ENCODE results near the gene FTHL17.

The FTHL17 gene

DNA sequence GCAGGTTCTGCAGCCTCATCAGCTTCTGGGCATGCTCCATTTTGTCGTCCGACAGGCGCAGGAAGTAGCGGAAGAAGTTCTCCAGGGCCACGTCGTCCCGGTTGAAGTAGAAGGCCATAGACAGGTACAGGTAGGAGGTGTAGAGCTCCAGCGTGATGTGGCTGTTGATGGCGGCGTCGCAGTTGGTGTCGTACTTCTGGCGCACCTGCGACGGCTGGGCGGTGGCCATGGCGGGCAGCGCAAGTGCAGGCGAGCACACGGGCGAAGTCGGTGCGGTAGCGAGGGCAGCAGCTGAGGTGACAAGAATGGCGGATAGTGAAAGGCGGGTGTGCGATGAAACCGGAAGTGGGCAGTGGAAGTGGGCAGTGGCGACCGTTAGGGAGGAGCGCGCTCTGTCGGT lies at the start of gene FTHL17:
Gene FTHL17, minus strand, starts transcription at position 317 of the 400 bp plus-strand sequence. Its CDS starts 88 bp downstream, at position 229.
- H3K4me1 ChIP-seq (ENCODE audit: insufficient read depth, low read length), result peaks cover 2% of the 10 kb centered on the region; the same call in 1 of the 2 replicates
- H3K9ac ChIP-seq (ENCODE audit: low read depth, low read length), result no peak within 1 kb of the TSS
- no peaks in the 10 kb centered on the region for H3K9me3 ChIP-seq (ENCODE audit: control insufficient read depth, insufficient read depth, low read length)
- no peaks in the 10 kb centered on the region for H3K36me3 ChIP-seq (ENCODE audit: insufficient read depth, low read length)

DNA sequence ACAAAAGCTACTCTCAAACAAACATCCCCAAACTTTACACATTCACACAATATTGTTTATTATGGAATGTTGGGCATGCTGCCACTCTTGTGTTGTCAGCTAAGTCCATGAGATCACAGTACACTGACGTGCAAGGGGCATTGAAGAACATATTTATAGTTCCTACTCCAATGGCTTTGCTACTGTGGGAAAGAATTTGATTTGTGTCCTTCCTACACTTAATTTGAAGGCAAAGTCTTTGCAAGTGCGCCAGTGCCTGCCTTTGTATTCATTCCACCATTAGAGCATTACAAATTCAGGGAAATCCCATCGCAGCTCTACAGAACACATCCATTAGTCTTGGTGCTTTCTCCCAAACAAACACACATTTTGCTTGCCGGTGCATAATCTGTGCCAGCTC lies 45.4 kb upstream of the FTHL17 start:
- no peaks in the 10 kb centered on the region for H3K36me3 ChIP-seq (ENCODE audit: insufficient read depth, low read length)
- no peaks in the 10 kb centered on the region for H3K4me1 ChIP-seq (ENCODE audit: insufficient read depth, low read length)
- H3K9me3 ChIP-seq (ENCODE audit: control insufficient read depth, insufficient read depth, low read length), result no peaks in the 10 kb centered on the region
- no peak overlapping the region for H3K9ac ChIP-seq (ENCODE audit: low read depth, low read length)

DNA sequence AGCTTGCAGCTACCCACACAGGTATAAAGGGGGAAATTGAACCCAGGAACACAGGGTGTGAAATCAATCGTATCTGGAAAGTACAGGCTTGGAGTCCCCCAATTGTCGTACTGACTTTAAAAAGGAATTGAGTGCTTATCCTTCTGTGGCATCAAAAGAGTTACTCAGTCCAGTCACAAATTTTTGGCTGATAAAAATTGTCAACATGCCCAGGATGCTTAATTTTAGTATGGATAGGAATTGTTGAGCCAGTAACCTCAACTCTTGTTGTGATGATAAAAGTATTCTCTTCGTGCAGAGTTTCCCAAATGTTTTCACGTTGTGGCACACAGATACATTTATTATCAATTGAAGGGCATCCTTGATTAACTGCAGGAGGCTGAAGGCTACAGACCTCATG lies 43.6 kb upstream of the FTHL17 start:
- Histone ChIP-seq H3K9ac (ENCODE audit: low read depth, low read length) (no peak overlapping the region), H3K36me3 (ENCODE audit: insufficient read depth, low read length) (no peaks in the 10 kb centered on the region), H3K4me1 (ENCODE audit: insufficient read depth, low read length) (no peaks in the 10 kb centered on the region), H3K9me3 (ENCODE audit: control insufficient read depth, insufficient read depth, low read length) (no peaks in the 10 kb centered on the region)

DNA sequence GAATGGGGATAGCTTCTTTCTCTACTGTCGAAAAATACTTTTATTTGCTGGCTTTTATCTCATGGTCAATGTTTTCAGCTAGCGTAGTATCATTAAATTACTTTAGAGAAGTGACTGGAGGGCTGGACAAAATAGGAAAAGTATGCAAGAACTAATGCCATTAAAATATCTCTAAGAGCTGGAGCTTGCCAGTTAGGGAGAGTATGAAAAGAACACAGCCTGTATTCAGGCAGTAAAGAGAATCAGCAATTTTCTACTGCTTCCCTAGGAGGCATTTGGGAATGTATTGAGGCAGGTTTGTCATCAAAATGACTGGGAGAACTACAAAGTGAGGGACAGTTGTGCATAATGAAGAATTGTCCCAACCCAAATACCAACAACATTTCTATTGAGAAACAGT lies 43.0 kb upstream of the FTHL17 start:
- Histone ChIP-seq H3K4me1 (ENCODE audit: insufficient read depth, low read length) (no peaks in the 10 kb centered on the region), H3K9me3 (ENCODE audit: control insufficient read depth, insufficient read depth, low read length) (no peaks in the 10 kb centered on the region; the same call in 1 of the 2 replicates), H3K36me3 (ENCODE audit: insufficient read depth, low read length) (no peaks in the 10 kb centered on the region), H3K9ac (ENCODE audit: low read depth, low read length) (no peak overlapping the region)

DNA sequence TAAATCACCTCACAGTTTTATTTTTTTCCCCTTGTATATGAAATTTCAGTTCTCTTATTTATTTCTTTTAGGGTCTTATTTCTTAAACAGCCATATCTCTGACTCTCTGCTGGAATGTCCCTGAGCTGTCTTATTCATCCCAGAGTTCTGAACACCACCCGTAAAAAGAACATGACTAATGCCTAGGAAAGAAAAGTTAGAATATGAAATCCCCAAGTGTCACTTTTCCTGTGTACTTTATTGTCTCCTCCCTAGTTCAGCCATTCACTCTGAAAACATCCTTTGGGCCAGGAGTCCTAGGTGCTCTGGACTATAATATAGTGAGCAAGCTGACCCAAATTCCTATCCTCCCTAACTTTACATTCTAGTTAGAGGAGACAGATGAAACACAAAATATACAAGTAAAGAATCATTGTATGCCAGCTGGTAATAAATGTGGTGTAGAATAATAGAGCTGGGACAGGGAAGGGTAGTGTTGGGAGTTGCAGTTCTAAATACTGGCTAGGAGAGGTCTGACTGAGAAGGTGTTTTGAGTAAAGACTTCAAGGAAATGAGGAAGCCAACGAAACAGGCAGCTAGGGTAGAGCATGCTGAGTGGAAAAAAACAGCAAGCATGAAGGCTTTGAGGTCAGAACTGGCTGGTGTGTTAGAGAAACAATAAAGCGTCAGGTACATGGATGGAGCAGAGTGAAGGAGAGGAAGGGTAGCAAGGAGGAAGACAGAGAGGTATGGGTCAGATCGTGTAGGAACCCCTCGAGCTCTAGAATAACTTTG lies 40.6 kb upstream of the FTHL17 start:
- H3K9ac ChIP-seq (ENCODE audit: low read depth, low read length), result no peak overlapping the region
- no peaks in the 10 kb centered on the region for H3K4me1 ChIP-seq (ENCODE audit: insufficient read depth, low read length)
- H3K36me3 ChIP-seq (ENCODE audit: insufficient read depth, low read length), result no peaks in the 10 kb centered on the region
- no peaks in the 10 kb centered on the region; the same call in 1 of the 2 replicates for H3K9me3 ChIP-seq (ENCODE audit: control insufficient read depth, insufficient read depth, low read length)

DNA sequence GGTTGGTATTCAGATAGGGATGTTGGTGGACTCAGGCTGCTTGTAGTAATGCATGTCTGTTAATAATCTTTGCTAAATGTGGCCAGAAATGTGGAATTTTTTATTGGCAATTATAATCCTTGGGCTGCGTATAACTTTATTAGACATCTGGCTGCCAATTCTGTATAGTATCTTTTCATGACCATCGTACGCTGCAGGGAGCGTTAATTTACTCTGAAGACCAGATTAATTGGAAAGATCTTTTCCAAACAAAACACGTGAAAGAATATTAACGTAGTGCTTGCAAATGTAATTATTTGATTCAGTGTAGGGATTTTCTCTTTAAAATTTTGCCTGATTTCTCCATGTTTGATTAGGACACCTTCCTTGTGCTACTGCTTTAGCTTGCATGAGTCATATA lies 38.8 kb upstream of the FTHL17 start:
- Histone ChIP-seq H3K9ac (ENCODE audit: low read depth, low read length) (no peak overlapping the region), H3K4me1 (ENCODE audit: insufficient read depth, low read length) (no peaks in the 10 kb centered on the region), H3K36me3 (ENCODE audit: insufficient read depth, low read length) (no peaks in the 10 kb centered on the region), H3K9me3 (ENCODE audit: control insufficient read depth, insufficient read depth, low read length) (no peaks in the 10 kb centered on the region; the same call in 1 of the 2 replicates)

DNA sequence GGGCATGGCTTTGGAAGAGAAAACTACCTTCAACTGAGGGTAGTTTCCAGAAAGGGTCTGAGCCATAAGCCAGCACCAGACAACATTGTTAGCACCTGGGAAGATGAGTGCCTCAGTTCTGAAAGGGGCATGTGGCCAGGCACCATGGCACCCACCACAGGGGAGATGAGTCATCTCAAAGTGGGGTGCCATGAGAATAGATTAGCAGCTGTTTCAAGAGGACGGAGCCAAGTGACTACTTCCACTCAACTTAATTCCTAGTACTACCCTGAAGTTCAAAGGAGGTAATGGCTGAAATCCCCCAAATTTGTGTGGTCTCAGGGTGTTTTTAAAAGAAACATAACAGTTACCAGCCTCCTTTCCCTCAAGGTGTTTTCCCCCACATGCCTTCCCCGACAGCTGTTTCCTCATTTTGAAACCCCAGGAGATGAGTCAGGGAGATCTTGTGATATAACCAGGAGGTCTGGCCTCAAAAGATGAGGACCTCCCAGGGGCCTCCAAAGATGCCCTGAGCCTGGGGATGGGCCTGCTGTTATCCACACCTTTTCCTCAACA lies 27.8 kb upstream of the FTHL17 start:
- H3K36me3 ChIP-seq (ENCODE audit: insufficient read depth, low read length), result no peaks in the 10 kb centered on the region
- no peaks in the 10 kb centered on the region for H3K9me3 ChIP-seq (ENCODE audit: control insufficient read depth, insufficient read depth, low read length)
- H3K4me1 ChIP-seq (ENCODE audit: insufficient read depth, low read length), result no peaks in the 10 kb centered on the region
- no peak overlapping the region for H3K9ac ChIP-seq (ENCODE audit: low read depth, low read length)

DNA sequence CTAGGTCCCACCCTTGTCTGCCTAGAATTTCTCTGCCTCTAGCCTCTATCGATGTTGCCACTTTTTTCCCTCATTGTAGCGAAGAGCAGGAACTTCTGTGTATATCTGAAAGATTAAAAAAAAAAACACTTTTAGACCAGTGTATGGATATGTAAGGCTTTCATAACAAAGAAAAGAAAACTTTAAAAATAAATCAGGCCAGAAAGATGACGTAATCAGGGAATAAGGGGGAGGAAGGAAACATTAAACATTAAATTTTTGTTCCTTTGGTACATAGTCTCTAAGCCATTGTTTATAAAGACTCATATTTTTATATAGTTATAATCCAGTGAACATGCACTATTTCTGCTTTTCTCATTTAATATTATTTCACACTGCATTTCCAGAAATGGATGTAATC lies 26.2 kb upstream of the FTHL17 start:
- Histone ChIP-seq H3K9me3 (ENCODE audit: control insufficient read depth, insufficient read depth, low read length) (no peaks in the 10 kb centered on the region), H3K4me1 (ENCODE audit: insufficient read depth, low read length) (no peaks in the 10 kb centered on the region), H3K9ac (ENCODE audit: low read depth, low read length) (no peak overlapping the region), H3K36me3 (ENCODE audit: insufficient read depth, low read length) (no peaks in the 10 kb centered on the region)

DNA sequence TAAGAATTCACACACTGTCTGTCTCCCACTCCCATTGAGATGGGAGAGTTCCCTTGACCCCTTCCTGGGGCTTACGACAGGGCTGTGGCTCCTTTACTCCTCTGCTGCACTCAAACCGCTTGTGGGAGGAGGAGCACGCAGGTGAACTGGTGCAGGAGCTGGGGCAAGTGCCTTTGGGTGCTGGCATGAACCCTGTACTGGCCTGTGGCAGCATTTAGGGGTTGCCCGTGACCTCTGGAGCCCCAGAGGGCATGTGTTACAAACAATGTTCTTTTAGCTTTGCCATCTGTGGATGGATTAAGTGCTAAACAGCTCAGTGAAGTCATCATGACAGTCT lies 21.8 kb upstream of the FTHL17 start:
- no peaks in the 10 kb centered on the region for H3K4me1 ChIP-seq (ENCODE audit: insufficient read depth, low read length)
- H3K9ac ChIP-seq (ENCODE audit: low read depth, low read length), result no peak overlapping the region
- H3K9me3 ChIP-seq (ENCODE audit: control insufficient read depth, insufficient read depth, low read length), result no peaks in the 10 kb centered on the region

DNA sequence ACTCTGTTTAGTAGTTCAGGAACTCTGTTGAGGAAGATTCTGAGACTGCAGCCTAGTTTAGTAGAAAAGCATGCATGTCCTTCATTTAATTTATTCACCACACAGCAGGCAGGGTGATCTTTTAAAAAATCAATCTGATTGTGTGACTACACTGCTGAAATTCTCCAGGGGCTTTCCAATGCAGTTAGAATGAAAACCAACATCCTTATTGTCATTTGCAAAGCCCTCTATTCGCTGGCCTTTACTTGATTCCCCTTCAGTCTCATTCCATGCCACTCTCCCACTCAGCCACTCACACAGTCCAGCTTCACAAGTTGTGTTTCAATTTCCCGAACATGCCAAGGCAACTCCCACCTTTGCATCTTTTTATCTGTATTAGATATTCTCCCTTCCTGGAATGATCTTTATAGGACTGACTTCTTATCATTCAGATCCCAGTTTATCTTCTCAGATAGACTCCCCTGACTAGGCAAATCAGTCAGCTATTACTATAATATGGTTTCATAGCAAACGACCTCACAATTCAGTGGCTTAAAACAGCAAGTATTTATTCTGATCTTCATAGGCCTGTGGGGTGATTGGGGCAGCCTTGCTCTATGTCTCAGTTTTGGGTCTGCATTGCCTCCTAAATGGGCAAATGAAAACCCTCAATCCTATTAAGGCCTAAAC lies 21.3 kb upstream of the FTHL17 start:
- H3K36me3 ChIP-seq (ENCODE audit: insufficient read depth, low read length), result no peaks in the 10 kb centered on the region
- H3K9ac ChIP-seq (ENCODE audit: low read depth, low read length), result no peak overlapping the region
- no peaks in the 10 kb centered on the region for H3K4me1 ChIP-seq (ENCODE audit: insufficient read depth, low read length)
- no peaks in the 10 kb centered on the region for H3K9me3 ChIP-seq (ENCODE audit: control insufficient read depth, insufficient read depth, low read length)

More for the DNA sequence above, 21.8 kb upstream of the FTHL17 start:
- H3K36me3 ChIP-seq (ENCODE audit: insufficient read depth, low read length), result no peaks in the 10 kb centered on the region

DNA sequence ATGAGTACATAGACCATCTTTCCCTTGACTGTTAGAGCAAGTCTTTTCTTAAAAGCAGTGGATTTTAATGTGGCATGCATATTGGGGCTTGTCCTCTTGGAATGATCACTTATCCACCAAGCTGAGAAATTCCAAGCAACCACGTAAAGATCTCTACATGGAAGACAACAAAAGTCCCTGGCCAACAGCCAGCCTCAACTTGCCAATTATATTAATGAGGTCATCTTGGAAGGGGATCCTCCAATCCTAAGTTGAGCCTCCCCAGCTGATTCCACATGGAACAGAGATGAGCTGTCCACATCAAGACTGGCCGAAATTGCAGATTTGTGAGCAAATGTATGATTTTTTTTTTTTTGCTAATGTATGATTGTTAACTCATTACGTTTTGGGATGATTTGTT lies 20.6 kb upstream of the FTHL17 start:
- Histone ChIP-seq H3K36me3 (ENCODE audit: insufficient read depth, low read length) (no peaks in the 10 kb centered on the region), H3K9me3 (ENCODE audit: control insufficient read depth, insufficient read depth, low read length) (no peaks in the 10 kb centered on the region), H3K9ac (ENCODE audit: low read depth, low read length) (no peak overlapping the region)

DNA sequence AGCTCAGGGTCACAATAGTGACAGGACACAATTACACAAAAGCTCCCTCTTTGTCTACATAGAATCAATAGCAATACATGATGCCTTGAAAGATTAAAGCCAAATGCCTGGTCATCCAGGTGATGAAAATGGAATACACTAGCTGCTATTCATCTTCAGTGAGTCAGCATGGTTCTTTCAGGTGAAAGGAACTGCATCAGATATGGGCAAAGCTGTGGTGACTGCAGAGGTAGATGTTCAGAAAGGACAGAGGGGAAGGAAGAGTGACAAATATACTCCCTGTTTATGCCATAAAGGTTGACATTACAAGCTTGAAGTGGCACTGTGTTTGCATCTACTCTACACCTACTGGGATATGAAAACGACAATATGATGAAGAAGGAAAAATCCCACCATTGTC lies 20.0 kb upstream of the FTHL17 start:
- no peaks in the 10 kb centered on the region for H3K9me3 ChIP-seq (ENCODE audit: control insufficient read depth, insufficient read depth, low read length)
- H3K9ac ChIP-seq (ENCODE audit: low read depth, low read length), result no peak overlapping the region
- no peaks in the 10 kb centered on the region for H3K4me1 ChIP-seq (ENCODE audit: insufficient read depth, low read length)
- no peaks in the 10 kb centered on the region for H3K36me3 ChIP-seq (ENCODE audit: insufficient read depth, low read length)

More for the DNA sequence above, 20.6 kb upstream of the FTHL17 start:
- no peaks in the 10 kb centered on the region for H3K4me1 ChIP-seq (ENCODE audit: insufficient read depth, low read length)

DNA sequence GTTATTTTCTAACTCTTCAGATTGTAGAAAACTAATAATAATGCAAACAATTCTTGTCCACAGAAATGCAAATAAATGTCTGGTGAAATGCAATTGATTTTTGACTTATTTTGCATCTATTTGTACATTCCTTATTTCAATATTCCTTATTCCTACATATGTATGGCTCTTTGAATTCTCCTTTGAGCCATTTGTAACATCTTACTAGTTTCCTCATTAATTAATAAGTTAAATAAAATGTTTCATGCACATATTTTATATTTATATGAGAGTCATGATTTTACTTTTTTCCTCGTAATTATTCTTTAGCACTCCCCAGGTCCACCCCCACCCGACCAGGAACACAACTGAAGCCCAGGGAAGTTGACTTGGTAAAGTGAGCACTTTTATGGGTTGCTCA lies 2.7 kb upstream of the FTHL17 start:
- Histone ChIP-seq H3K36me3 (ENCODE audit: insufficient read depth, low read length) (no peaks in the 10 kb centered on the region), H3K9me3 (ENCODE audit: control insufficient read depth, insufficient read depth, low read length) (no peaks in the 10 kb centered on the region), H3K9ac (ENCODE audit: low read depth, low read length) (no peak overlapping the region), H3K4me1 (ENCODE audit: insufficient read depth, low read length) (no peaks in the 10 kb centered on the region)

DNA sequence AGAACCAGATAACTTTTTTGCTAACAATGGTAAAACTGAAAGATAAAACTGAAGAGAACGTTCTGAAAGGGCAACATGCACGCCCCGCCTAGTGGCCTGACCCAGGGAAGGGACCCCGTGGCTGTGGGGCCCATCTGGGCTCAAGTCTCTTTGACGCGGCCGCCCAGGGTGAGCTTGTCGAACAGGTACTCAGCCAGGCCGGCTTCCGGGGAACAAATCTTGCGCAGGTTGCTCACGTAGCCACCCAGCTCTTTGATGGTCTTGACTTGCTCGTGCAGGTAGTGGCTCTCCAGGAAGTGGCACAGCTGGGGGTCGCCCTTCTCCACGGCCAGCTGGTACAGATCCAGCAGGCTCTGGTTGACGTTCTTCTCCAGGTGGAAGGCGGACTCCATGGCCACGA lies 579 bp downstream of the FTHL17 start:
- peaks cover 2% of the 10 kb centered on the region; the same call in 1 of the 2 replicates for H3K4me1 ChIP-seq (ENCODE audit: insufficient read depth, low read length)

DNA sequence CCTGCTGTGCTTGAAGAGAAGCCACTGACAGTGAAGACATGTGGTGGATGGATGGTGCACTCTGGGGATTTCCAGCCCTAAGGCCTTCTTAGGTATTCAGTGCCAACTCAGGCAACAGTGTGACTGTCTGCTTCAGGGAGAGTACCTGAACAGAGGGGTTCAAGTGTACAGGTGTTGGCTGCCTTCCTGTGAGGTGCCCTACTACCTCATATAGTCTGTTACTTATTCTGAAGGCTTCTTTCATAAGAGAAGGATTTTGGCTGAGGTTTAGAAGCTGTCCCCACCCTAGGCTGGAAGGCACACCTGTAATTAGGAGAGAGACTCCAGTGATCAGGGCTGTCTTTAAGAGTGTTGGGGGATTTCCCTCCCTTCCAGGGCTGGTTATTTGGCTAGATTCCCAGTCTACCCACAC lies 1.8 kb downstream of the FTHL17 start:
- peaks cover 2% of the 10 kb centered on the region; the same call in 1 of the 2 replicates for H3K4me1 ChIP-seq (ENCODE audit: insufficient read depth, low read length)

More for the DNA sequence above, 579 bp downstream of the FTHL17 start:
- H3K9ac ChIP-seq (ENCODE audit: low read depth, low read length), result no peak overlapping the region
- H3K36me3 ChIP-seq (ENCODE audit: insufficient read depth, low read length), result no peaks in the 10 kb centered on the region
- H3K9me3 ChIP-seq (ENCODE audit: control insufficient read depth, insufficient read depth, low read length), result no peaks in the 10 kb centered on the region

More for the DNA sequence above, 1.8 kb downstream of the FTHL17 start:
- no peak overlapping the region for H3K9ac ChIP-seq (ENCODE audit: low read depth, low read length)
- H3K36me3 ChIP-seq (ENCODE audit: insufficient read depth, low read length), result no peaks in the 10 kb centered on the region
- H3K9me3 ChIP-seq (ENCODE audit: control insufficient read depth, insufficient read depth, low read length), result no peaks in the 10 kb centered on the region

Data from ES-I3 (cell line).